ENCODE results near the gene IKZF2.

The IKZF2 gene

GRCh38 chr2:212995920-212996319 lies 155.5 kb downstream of the IKZF2 start:
- DNase-seq: no peak

- DNase-seq: no peak
Observed at GRCh38 chr2:212994976-212995375, 156.4 kb downstream of the IKZF2 start.

GRCh38 chr2:212991120-212991519 lies 160.3 kb downstream of the IKZF2 start:
- no peak for DNase-seq

GRCh38 chr2:212990697-212991096 lies 160.7 kb downstream of the IKZF2 start:
- no peak for DNase-seq

- no peak for DNase-seq
Observed at GRCh38 chr2:212987492-212987891, 163.9 kb downstream of the IKZF2 start.

- no peak for DNase-seq
Observed at GRCh38 chr2:212984129-212984528, 167.3 kb downstream of the IKZF2 start.

- no peak for DNase-seq
Observed at GRCh38 chr2:212979799-212980198, 171.6 kb downstream of the IKZF2 start.

- no peak for DNase-seq
Observed at GRCh38 chr2:212979046-212979612, 172.3 kb downstream of the IKZF2 start.

GRCh38 chr2:212977152-212977551 lies 174.3 kb downstream of the IKZF2 start:
- DNase-seq: no peak

- no peak for DNase-seq
Observed at GRCh38 chr2:212975333-212975732, 176.1 kb downstream of the IKZF2 start.

- DNase-seq: no peak
Observed at GRCh38 chr2:212974692-212975091, 176.7 kb downstream of the IKZF2 start.

GRCh38 chr2:212973347-212973746 lies 178.1 kb downstream of the IKZF2 start:
- no peak for DNase-seq

- no peak for DNase-seq
Observed at GRCh38 chr2:212970132-212970531, 181.3 kb downstream of the IKZF2 start.

GRCh38 chr2:212968284-212969081 lies 182.9 kb downstream of the IKZF2 start:
- DNase-seq: no peak

- DNase-seq: no peak
Observed at GRCh38 chr2:212966884-212967283, 184.5 kb downstream of the IKZF2 start.

- no peak for DNase-seq
Observed at GRCh38 chr2:212962691-212963090, 188.7 kb downstream of the IKZF2 start.

- DNase-seq: no peak
Observed at GRCh38 chr2:212961255-212961654, 190.2 kb downstream of the IKZF2 start.

GRCh38 chr2:212960336-212960735 lies 191.1 kb downstream of the IKZF2 start:
- no peak for DNase-seq

GRCh38 chr2:212959471-212960117 lies 191.8 kb downstream of the IKZF2 start:
- DNase-seq: no peak

GRCh38 chr2:212958757-212959295 lies 192.6 kb downstream of the IKZF2 start:
- no peak for DNase-seq

- DNase-seq: no peak
Observed at GRCh38 chr2:212958133-212958532, 193.3 kb downstream of the IKZF2 start.

- no peak for DNase-seq
Observed at GRCh38 chr2:212957624-212958023, 193.8 kb downstream of the IKZF2 start.

GRCh38 chr2:212956665-212957607 lies 194.5 kb downstream of the IKZF2 start:
- DNase-seq: no peak

All from T1000 (cell line).